ENCODE measurements around the gene RCOR2.

RCOR2 gene

DNA sequence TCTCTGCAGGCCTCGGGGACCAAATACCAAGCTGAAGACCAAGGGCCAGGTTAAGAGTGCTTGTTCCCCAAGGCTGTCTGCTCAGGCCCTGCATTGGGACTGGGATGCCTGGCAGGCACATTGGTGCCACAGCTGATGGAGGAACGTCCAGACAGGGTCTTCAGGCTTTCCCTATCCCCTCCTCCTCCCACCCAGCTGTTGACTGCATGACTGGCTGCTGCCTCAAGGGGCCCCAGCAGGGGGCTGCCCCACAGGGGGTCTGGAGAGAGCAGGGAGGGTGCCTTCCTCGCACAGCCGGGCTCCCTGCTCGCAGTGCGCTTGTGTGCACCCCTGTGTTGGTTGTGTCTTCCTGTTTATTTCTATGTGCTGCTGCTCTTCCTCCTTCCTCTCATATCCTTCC, 9.9 kb downstream of the RCOR2 start:
- DNase-seq (ENCODE audit: low spot score) = no peak

DNA sequence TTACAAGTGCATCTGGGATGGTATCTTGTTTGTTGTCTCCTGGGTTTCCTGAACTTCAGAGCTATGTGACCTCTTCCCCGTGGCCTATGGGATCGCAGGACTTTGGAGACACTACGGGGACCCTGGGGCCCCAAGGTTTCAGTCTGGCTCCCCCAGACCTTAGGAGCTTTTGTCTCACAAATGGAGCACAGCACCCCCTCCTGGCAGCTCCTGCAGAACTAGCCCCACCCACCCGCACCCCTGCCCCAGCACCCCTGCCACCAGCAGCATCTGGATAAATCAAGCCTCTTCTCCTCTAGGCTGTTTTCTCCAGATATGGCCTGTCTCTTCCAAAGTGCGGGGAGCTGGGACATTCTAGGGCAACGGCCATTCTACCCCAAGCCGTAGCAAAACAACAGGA, 10.4 kb downstream of the RCOR2 start:
- DNase-seq (ENCODE audit: low spot score) = no peak

DNA sequence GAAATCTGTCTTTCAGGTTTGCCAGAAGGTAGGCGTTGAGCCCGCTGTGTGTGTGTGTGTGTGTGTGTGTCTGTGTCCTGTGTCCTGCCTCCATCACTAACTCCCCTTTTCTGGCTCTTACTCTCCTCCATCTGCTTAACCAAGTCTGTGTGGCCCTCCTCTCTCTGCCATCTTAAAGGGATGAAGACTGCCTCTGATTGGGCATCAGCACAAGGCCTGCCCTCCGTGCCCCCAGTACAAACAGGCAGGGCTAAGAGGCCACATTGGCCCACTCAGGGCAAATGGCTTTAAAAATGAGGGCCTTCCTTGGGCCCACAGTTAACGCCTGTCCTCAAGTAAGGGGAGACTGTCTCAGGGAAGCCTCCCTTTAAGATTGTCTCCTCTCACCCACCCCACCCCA, 10.9 kb downstream of the RCOR2 start:
- DNase-seq (ENCODE audit: low spot score) = no peak

DNA sequence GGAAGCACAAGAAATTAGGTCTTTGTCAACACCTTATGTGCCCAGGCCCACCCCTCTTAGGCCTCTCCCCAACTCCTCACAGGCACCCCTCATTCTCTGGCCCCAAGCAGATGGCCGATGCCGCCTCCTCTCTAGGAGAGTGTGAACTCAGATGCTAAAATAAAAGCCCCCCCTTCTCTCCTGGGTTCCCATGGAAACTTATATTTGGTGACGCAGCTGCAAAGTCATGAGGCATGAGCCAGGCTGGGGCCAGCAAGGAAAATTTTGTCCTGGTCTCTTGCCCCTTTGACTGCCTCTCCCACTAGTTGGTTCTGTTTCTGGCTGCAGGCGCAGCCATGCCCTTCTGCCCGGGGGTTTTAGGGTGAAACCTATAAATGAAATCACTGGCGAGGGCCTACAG, 11.8 kb downstream of the RCOR2 start:
- no peak for DNase-seq (ENCODE audit: low spot score)

DNA sequence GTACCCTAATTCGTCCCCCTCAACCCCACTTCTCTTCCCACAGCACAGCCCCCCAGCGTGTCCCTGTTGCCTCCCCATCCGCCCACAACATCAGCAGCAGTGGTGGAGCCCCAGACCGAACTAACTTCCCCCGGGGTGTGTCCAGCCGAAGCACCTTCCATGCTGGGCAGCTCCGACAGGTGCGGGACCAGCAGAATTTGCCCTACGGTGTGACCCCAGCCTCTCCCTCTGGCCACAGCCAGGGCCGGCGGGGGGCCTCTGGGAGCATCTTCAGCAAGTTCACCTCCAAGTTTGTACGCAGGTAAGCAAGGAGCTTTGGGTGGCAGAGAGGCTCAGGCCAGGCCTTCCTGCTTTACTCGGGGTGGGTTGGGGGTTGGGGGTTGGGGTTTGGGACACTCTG, 12.2 kb downstream of the RCOR2 start:
- no peak for DNase-seq (ENCODE audit: low spot score)

DNA sequence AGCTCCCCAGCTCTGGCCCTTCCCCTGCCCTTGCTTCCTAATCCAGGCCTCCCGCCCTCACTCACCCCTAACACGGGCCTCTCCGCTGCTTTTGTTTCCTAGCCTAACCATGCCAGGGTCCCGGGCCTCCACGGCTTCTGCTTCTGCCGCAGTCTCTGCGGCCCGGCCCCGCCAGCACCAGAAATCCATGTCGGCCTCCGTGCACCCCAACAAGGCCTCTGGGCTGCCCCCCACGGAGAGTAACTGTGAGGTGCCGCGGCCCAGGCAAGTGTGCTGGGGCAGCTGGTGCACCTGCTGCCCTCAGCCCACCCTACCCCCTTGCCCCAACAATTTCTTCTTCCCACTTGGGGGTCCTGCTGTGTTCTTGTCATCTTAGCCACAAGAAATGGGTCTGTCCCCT, 13.1 kb downstream of the RCOR2 start:
- DNase-seq (ENCODE audit: low spot score) = no peak

DNA sequence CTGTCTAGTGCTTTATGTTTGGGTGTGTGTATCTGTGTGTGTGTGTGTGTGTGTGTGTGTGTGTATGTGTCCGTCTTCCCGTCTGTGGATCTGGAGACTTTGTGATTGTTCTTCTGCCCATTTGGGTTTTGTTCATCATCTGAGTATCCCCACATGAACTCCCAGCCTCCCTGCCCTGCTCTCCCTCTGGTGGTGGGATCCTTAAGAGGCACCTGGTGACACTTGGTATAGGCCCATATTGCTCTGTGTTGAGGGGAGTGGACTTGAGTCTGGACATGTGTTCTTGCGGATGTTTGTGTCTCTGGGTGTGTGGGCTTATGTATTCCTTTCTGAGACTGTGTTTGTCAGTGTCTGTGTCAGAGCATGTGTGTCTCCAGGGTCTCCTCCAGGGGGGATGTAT, 15.3 kb downstream of the RCOR2 start:
- DNase-seq (ENCODE audit: low spot score) = no peak

DNA sequence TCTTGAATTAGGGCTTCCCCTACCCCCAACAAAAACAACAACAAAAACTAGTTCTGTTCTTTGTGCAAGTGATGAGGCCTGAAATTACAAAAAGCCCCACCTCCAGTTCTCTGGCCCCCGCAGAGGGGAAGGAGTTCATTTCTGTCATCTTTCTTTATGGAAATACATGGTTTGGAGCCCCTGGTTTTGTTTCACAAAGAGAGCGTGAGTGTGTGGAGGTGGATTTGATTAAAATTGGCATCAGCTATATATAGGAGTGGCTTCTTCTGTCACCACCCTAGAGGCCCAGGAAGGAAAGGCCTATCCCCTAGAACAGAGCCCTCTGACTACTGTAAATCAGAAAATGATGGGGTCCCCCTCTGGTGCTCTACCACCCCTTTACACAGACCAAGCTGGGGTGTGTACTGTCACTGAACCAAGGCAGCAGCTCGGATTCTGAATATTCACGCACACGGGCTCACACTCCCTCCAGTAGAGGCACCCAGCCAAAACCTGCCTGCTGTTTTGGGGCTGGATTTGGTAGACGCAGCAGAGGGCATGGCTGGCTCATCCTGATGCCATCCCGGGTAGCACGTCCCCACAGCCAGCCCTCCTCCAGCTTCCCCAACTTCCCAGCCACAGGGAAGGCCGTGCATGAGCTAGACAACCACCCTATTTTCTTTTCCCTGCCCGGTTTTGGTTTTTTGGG, 19.4 kb downstream of the RCOR2 start:
- DNase-seq (ENCODE audit: low spot score) = no peak

DNA sequence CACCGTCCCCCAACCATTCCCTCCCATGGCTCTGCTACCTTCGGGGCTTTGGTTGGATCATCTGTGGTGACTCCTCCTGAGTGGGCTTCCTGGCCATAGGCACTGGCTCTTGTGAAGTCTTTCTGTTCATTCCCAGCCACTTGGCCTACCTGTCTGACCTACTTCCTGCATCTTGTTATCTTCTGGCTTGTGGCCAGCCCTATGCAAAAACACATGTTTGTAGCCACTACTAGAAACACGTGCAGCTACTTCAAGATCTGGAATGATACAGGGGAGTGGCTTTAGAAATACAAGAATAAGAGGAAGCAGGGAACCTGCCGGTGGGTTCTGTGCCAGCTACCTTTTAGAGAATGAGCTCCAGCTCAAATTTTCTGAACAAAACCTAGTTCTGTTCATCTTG, 20.9 kb downstream of the RCOR2 start:
- no peak for DNase-seq (ENCODE audit: low spot score)

DNA sequence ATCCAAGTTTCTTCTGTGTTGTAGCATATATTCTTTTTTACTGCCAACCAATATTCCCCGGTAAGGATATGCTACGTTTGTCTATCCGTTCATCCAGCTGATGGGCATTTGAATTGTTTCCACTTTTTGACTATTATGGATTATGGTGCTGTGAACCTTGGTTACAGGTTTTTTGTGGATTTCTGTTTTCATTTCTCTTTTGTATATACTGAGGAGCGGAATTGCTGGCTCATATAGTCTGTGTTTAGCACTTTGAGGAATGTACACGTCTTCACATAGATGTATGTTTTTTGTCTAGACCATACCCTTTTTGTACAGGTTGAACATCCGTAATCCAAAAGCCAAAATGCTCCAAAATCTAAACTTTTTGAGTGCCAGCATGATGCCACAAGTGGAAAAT, 23.6 kb downstream of the RCOR2 start:
- DNase-seq (ENCODE audit: low spot score) = no peak

DNA sequence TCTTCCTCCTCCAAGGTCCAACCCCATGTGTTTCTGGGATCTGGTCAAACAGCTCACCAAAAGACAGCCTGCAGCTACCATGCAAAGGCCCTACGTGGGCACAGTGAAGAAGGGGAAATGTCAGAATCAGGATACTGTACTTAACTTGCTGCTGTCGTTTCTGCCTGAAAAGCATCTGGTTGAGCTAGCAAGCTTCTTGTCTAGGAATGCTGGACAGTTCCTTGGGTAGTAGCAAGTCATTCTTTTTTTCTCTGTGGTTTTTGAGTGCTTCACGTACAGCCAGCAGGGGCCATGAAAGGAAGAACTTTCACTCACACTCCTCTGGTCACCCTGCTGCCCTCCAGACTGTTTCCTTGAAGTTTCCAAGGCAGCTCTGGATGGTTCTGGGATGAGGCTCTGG, 24.7 kb downstream of the RCOR2 start:
- no peak for DNase-seq (ENCODE audit: low spot score)

DNA sequence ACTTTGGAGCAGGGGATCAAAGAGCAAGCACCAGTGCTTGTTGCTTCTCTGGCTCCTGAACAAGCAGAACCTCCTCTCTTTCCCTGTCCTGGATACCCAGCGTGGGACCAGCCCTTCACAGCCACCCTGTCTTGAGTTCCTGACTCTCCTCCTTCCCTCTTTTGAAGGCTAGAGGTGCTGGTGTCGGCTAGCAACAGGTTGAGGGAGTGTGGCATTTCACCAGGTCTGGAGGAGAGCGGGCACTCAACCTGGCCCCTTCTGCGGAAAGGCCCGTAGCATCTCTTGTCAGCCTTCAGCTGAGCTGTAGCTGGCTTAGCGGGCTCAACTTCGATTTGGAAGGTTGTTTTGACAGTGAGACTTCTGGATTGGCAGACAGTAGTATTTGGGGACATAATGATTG, 26.6 kb downstream of the RCOR2 start:
- no peak for DNase-seq (ENCODE audit: low spot score)

DNA sequence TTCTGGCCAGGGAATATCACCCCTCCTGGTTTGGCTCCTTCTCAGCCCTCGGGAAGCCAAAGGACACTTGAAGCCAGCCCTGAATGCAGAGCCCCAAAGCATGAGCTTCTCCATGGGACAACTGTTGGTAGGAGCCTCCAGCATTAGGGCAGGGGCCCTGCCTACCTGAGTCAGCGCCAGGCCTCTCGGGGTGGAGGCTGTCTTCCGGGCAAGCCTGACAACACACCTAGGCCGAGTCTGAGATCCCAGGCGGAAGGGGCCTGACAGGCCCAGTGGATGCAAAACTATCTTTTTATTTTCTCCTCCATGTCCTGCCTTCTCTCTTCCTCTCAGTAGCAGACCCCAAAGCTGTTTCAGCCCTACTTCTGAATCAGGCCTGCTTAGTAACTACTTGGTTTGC, 27.6 kb downstream of the RCOR2 start:
- no peak for DNase-seq (ENCODE audit: low spot score)

DNA sequence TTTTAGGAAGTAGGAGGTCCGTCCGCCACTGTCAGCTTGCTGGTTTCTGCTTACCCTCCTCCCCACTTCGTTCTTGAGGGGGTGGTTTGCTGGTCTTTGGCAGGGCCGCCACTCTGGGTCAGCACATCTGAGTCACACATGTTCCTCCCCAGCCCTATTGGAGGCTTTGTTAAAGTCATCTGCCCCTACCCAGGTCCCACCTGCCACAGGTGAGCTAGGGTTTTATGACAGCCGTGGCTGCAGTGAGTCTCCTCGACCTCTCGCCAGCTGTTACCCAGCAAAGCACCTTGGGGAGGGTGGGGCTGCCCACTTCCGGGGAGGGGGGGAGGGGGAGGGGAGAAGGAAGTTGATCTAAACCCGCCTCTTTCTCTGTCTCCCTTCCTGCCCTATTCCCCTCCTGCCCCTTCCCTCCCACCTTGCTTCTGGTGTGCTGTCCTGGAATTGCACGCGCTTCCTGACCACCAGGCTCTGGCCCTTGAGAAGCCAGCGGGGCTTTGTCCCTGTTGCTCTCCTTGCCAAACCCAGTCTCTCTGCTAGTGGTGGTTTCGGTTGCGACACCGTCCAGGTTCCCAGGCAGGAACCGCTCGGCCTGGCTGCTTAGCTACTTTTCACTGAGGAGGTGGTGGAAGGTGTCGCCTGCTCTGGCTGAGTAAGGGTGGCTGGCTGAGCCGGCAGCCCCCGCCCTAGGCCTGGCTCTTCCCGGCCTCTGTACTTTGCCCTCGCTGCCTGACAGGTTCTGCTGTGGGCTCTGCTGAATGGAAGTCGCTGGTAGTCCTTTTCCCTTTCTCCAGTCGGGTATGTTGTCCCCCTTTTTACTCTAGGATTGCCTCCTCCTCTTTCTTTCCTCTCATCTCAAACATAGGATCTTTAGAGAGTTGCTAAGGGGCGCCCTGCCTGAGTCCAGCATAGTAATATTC, 28.5 kb downstream of the RCOR2 start:
- no peak for DNase-seq (ENCODE audit: low spot score)

DNA sequence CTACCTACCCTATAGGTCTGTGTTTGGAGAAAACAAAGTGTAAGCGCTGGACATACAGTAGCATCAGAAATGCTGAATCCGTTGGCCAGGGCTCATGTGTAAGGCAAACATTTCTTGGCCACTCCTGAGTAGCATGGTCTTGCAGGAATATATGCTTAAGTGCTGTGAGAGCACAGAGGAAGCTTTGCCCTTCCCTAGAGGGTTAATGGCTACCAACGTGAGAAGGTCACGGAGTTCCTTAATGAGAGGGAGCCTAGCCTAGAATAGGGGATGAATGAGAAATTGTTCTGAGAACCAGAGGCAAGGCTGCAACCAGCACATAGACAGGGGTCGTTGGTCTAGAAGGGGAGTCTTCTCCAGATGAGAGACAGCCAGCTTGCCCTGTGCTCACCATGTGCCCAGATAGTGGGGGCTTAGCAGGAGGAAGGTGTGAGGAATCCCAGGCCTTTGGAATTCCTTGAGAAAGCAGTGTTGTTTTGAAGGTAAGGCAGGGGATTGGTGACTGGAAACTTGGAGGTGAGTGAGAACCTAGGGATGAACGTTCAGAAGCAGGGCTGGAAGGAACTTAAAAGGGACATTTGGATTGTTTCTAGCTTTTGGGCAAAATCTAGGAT, 29.5 kb downstream of the RCOR2 start:
- no peak for DNase-seq (ENCODE audit: low spot score)

DNA sequence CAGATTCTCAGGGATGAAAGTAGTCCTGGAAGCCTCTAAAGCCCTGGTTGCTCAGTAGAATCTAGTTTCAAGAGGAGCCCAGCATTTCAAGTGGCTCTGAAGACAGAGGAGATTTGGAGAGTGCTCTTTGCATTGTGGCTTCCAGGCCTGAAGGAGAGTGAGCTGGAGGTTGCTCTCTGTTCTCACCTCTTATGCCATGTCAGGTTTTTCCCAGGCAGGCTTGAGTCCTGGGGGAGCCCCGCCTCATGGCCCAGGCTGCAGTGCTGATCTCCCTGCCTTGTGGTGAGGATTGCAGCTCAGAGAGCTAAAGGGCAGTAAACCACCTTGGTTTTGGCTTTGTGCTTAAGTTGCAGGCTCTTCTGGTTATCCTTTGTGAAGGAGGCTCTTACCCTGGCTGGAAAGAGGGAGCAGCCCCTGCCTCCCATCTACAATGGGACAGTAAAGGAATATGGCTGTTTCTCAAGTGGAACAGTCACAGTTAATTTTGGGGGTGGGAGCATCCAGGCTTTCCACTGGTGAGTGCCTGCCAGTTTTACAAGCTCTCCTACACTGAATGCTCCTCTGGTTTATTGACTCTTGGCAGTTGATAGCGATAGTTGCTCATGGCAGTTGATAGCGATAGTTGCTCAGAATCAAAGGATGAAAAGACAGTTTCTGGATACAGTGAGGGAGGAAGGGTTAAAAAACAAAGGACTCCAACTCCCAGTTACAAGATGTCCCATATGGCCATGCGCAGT, 32.6 kb downstream of the RCOR2 start:
- no peak for DNase-seq (ENCODE audit: low spot score)

DNA sequence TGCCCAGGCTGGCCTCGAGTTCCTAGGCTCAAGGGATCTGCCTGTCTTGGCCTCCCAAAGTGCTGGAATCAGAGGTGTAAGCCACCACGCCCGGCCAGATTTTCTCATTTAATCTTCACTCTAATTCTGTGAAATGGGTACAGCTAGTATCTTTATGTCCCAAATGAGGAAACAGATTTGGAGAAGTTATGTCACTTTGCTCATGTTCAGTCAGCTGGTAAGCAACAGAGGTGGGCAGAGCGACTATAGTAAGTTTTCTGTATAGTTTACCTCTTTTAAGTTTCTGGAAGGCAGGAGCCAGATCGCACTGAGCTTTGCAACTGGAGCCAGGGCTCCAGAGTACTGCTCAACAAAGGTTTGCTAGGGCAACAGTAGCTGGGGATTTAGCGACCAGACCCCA, 33.2 kb downstream of the RCOR2 start:
- no peak for DNase-seq (ENCODE audit: low spot score)

DNA sequence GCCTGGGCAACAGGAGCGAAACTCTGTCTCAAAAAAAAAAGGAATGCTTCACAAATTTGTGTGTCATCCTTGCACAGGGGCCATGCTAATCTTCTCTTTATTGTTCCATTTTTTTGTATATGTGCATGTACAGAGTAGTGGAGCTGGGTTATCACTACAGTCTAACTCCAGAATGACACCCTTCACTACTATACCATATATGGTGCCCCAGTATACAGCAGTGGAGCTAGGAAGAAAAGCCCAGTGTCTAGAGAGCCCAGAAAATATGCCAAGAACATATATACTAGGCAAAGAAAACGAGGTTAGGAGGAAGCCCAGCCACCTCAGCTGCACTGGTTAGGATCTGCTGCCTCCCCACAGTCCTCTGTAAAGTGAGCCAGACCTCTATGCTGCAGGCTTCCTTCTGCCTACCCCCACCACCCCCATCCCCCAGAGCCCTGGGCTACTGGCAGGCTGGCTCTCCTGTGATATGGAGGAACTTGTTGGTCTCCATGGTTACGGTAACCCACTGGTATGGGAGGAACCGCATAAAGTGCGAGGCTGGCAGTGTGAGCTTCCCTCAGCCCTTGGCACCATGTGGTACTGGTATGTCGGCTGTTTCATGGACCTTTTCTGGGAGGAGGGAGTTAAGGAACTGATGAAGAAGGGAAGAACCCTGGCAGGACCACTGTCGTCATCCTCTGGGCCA, 34.3 kb downstream of the RCOR2 start:
- DNase-seq (ENCODE audit: low spot score) = no peak

DNA sequence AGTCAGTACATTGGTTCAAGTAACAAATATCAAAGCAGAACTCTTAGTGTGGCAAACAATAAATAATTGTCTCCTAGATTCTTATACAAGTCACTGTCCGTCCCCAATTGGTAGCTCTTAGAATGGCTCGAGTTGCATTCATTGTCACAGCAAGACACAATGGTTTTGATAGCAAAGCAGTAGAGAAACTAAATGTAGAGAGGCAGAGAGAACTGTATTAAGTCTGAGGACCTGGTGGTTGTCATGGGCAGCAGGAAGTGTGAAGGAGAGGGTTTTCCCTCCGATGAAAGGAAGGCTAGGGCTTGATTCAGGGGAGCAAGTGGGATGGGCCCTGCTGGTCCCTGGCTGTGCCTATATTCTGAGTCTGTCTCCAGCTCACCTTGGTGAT, 36.6 kb downstream of the RCOR2 start:
- peak; percentile 70 for DNase-seq (ENCODE audit: low spot score)

DNA sequence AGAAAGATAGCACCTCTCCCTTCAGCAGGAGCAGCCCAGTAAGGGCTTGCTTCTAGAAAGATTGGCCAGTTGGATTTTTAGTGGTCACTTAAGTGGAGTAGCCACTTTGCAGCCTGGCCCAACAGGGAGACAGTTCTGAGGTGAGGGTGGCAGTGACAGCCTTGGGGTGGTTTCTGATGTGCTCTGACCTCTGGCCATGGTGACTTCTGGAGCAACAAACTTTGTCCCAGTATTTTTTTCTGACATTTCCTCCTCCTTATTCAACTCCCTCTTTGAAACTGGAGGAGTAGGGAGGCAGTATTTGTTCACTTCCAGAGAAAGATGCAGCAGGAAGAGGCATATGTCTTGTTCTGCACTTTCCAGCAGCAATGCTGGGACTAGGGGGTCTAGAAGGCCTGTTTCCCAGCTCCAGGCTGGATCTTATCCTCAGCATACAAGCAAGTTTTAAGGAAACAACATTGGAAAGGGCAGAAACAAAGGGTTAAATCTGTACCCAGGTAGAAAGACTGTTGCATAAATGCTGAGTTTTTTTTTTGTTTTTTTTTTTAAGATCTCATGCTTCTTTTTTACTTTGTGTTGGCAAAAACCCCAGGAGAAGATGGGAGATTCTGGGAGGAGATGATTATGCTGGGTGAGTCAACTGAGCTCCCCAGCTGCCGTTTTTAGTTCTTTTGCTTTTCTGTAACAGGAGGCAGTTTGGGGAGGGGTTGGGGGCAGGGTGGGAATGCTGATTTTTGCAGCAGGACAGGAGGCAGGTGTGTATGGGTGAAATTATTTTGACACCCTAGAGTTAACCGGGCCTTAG, 37.2 kb downstream of the RCOR2 start:
- no peak for DNase-seq (ENCODE audit: low spot score)

DNA sequence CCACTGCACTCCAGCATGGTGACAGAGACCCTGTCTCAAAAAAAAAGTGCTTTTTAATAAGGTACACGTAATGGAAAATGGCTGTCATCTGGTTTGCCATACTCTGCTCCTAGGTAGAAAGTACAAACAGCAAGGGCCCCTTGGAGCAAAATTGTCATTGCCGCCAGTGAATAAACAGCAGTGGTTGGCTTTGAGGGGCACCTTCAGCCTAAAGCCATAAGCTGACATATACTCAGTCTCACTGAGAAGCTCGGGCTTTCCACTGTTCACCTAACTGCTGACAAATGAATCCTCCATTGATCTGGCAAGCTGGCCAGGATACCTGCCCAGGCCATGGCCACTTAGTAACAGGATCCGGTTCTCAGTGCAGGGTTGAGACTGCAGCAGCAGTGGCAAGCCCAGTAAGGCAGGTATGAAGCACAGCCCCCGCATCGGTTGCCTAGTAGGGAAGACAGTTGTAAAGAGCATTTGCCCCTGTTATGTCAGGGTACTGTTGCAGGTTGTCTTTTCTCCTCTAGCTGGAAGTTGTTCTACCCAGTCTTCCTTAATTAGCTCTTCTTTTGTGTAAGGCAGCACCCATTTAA, 39.2 kb downstream of the RCOR2 start:
- DNase-seq (ENCODE audit: low spot score) = no peak
